Lower leg skin (tissue), 4 donors: ENCODE measurements around the gene PTPRZ1. TPM values are rescaled to one million over a fixed set of nuclear protein-coding genes. Genes with fewer than 3 reads are reported as not detected.

Experiments used
- DNase-seq, 2 donors: peaks; one replicate each; pipeline ENCODE4 v3.0.0-alpha.2; 2019; ENCODE audit warnings: low spot score in 2 of 2
- H3K4me3 ChIP-seq: fragments of 200-600 bp; sonication (generic); 2 replicates; pipeline ENCODE4 v1.5.1; 2017; ENCODE audit warnings: mild to moderate bottlenecking, low read depth; ENCODE audit not compliant: poor library complexity, severe bottlenecking
- CTCF ChIP-seq, 3 donors: fragments of 450-650 bp; IDR thresholded peaks; one replicate each; pipeline ENCODE4 v1.5.1; 2016; ENCODE audit warnings: antibody characterized with exemption in 3 of 3, mild to moderate bottlenecking in 3 of 3, moderate library complexity in 2 of 3
- POLR2A ChIP-seq, 2 donors: fragments of 450-650 bp; IDR thresholded peaks; one replicate each; pipeline ENCODE4 v1.6.1; 2016 to 2017; ENCODE audit warnings: antibody characterized with exemption in 2 of 2, mild to moderate bottlenecking in 1 of 2, moderate library complexity in 1 of 2
- WGBS, 2 donors: methylation state at CpG; one replicate each; pipeline ENCODE4 v1.1.5; 2018; 5-methylcytosine and 5-hydroxymethylcytosine counted together
- intact Hi-C: fragments of 100-400 bp; cut with DNase I; formaldehyde crosslinking; loops from one replicate; pipeline ENCODE4 v1.15.0; 2023; ENCODE audit warnings: low total_unique reads
- total RNA-seq, 4 donors: library from RNA; depleted of rRNA; stranded (reverse); fragments of >200 nt; gene quantifications; one replicate each; pipeline ENCODE4 v1.1.0, GENCODE V29; 2016

The PTPRZ1 gene
- total RNA-seq, 4 donors from 2014 or later, result 26.1 to 63.7 (median 46.3) TPM

- TF ChIP-seq POLR2A (IDR thresholded peaks at IDR 0.05) (no peak), CTCF (IDR thresholded peaks at IDR 0.05) (no peak)
- whole genome bisulfite sequencing, 2 donors, result 24 to 47% methylated on average over 1 of the region's 1 CpG
- H3K4me3 ChIP-seq, result no peak overlapping the region
- DNase-seq, result no peak
- intact Hi-C loops, result no loop called here
These were observed 72.7 kb downstream of the PTPRZ1 start for GRCh38 chr7:121945480-121946236.

- TF ChIP-seq CTCF (IDR thresholded peaks at IDR 0.05) (no peak), POLR2A (IDR thresholded peaks at IDR 0.05) (no peak)
- H3K4me3 ChIP-seq, result no peak overlapping the region
- intact Hi-C loops, result no loop called here
- no peak for DNase-seq
These were observed 80.2 kb downstream of the PTPRZ1 start for GRCh38 chr7:121953164-121953563.

GRCh38 chr7:121953601-121954000 lies 80.6 kb downstream of the PTPRZ1 start:
- intact Hi-C loops, result no loop called here
- 73 to 75% methylated on average over 5 of the region's 5 CpGs for WGBS, 2 donors
- TF ChIP-seq POLR2A (IDR thresholded peaks at IDR 0.05) (no peak), CTCF (IDR thresholded peaks at IDR 0.05) (no peak)
- no peak overlapping the region for H3K4me3 ChIP-seq
- no peak for DNase-seq

- DNase-seq, result no peak
- no peak for TF ChIP-seq CTCF (IDR thresholded peaks at IDR 0.05)
- TF ChIP-seq POLR2A (IDR thresholded peaks at IDR 0.05), result no peak
- H3K4me3 ChIP-seq, result no peak overlapping the region
- intact Hi-C loops, result no loop called here
- WGBS, 2 donors, result 61 to 62% methylated on average over 1 of the region's 1 CpG
These were observed 81.8 kb downstream of the PTPRZ1 start for GRCh38 chr7:121954803-121955202.

- no peak overlapping the region for H3K4me3 ChIP-seq
- 47 to 54% methylated on average over 1 of the region's 1 CpG for WGBS, 2 donors
- DNase-seq, result no peak
- TF ChIP-seq POLR2A (IDR thresholded peaks at IDR 0.05), result no peak
- no peak for TF ChIP-seq CTCF (IDR thresholded peaks at IDR 0.05)
- intact Hi-C loops, result no loop called here
These were observed 84.7 kb downstream of the PTPRZ1 start for GRCh38 chr7:121957626-121958025.

GRCh38 chr7:121960678-121961077 lies 87.7 kb downstream of the PTPRZ1 start:
- DNase-seq, result no peak
- intact Hi-C loops, result no loop called here
- no peak overlapping the region for H3K4me3 ChIP-seq
- TF ChIP-seq CTCF (IDR thresholded peaks at IDR 0.05) (no peak), POLR2A (IDR thresholded peaks at IDR 0.05) (no peak)
- 71 to 74% methylated on average over 4 of the region's 4 CpGs for WGBS, 2 donors
